Measurements from ENCODE around the gene LRIG1. TPM values are rescaled to one million over a fixed set of nuclear protein-coding genes. Genes with fewer than 3 reads are reported as not detected.

Gene LRIG1
- total and polyA plus RNA-seq, 2 of the 8 experiments (the other 6 are each of a cell fraction or from before 2014, with no cell fraction given), result 78.1 to 88.7 TPM

- TF ChIP-seq NRF1 (IDR thresholded peaks at IDR 0.05; ENCODE audit: low read depth, low read length), result no peak
- no peak for TF ChIP-seq SP1 (IDR thresholded peaks at IDR 0.05; ENCODE audit: low read depth, low read length)
- no peak for TF ChIP-seq RBBP5 (IDR thresholded peaks at IDR 0.05; ENCODE audit: borderline replicate concordance, low read depth, low read length)
- peaks cover 24 to 29% of the 10 kb centered on the region in 2 experiments for H3K9me3 ChIP-seq (ENCODE audit: insufficient read depth in 2 of 2, low read depth in 1 of 2, low read length in 1 of 2)
- peaks cover 13 to 37% of the 10 kb centered on the region in 2 experiments for H4K20me1 ChIP-seq (replicated peaks in 1 of 2; ENCODE audit: control insufficient read depth in 1 of 2, insufficient read depth in 2 of 2, low read length in 2 of 2)
- CTCF ChIA-PET (ENCODE audit: partially characterized antibody), result interaction anchor here (0.7 to 1.4 kb wide), 3 partner anchors 14 to 20 kb away, joined by 3 to 5 read pairs (median 4); no protein-coding TSS in a partner anchor
- no peak overlapping the region for H3K4ac ChIP-seq (replicated peaks; ENCODE audit: insufficient read length, low read depth, low read length)
- no peak overlapping the region for H3K23ac ChIP-seq (ENCODE audit: insufficient read length)
- H4K5ac ChIP-seq (ENCODE audit: insufficient read length, low read depth, low read length), result no peak overlapping the region
- H3K14ac ChIP-seq (ENCODE audit: insufficient read length), result no peak overlapping the region
- no peak overlapping the region for H2BK5ac ChIP-seq (ENCODE audit: low read depth, low read length)
- peaks cover 9 to 98% of the 10 kb centered on the region in 2 experiments for H3K79me2 ChIP-seq (ENCODE audit: control insufficient read depth in 1 of 2, insufficient read depth in 2 of 2, low read length in 2 of 2)
- H3K4me1 ChIP-seq (replicated peaks in 1 of 4; ENCODE audit: control insufficient read depth in 3 of 4, insufficient read depth in 4 of 4, low read length in 3 of 4), result peaks cover 0 to 17% (median 10%) of the 10 kb centered on the region in 4 experiments; a peak in 6 of 7 replicates
- H2BK20ac ChIP-seq (ENCODE audit: low read length), result no peak overlapping the region
- no peak overlapping the region for H2BK12ac ChIP-seq (ENCODE audit: low read depth, low read length)
- H3K36me3 ChIP-seq (ENCODE audit: control insufficient read depth in 2 of 4, insufficient read depth in 4 of 4, low read length in 3 of 4), result peaks cover 0 to 43% (median 13%) of the 10 kb centered on the region in 4 experiments; a peak in 5 of 8 replicates
- POLR2A ChIA-PET (ENCODE audit: partially characterized antibody), result interaction anchor here (1.1 kb wide), 1 partner anchor 18 kb away, joined by 3 read pairs; no protein-coding TSS in a partner anchor
- H3K27me3 ChIP-seq (replicated peaks in 1 of 4; ENCODE audit: control insufficient read depth in 3 of 4, extremely low read depth in 1 of 4, insufficient read depth in 3 of 4, low read length in 3 of 4), result no peaks in the 10 kb centered on the region
- peaks cover 16% of the 10 kb centered on the region for H3K79me1 ChIP-seq (ENCODE audit: low read depth, low read length)
- H2AK5ac ChIP-seq (ENCODE audit: low read depth, low read length), result no peak overlapping the region
- FAIRE-seq (no peak), DNase-seq (ENCODE audit: low read depth in 1 of 2, low spot score in 2 of 2) (no peak)
- H3K18ac ChIP-seq (ENCODE audit: extremely low read depth, low read length), result no peak overlapping the region
- no peak overlapping the region for H4K91ac ChIP-seq (replicated peaks; ENCODE audit: insufficient read length, low read length)
- no peaks in the 10 kb centered on the region for H3K23me2 ChIP-seq (ENCODE audit: low read depth, low read length)
- H2AFZ ChIP-seq (ENCODE audit: low read length), result no peak overlapping the region
- no peak overlapping the region for H3K27ac ChIP-seq (ENCODE audit: low read depth, low read length)
- 92% methylated on average over 7 of the region's 7 CpGs; no CpG with 5 or more reads in 1 of the 2 experiments for WGBS, 2 experiments (ENCODE audit: extremely low coverage in 1 of 2, insufficient coverage in 1 of 2, insufficient read length in 1 of 2, insufficient replicate concordance in 2 of 2, low coverage in 1 of 2, low lambda C conversion rate in 2 of 2, missing lambda C conversion rate in 1 of 2)
- no peak overlapping the region for H3K9ac ChIP-seq (replicated peaks in 1 of 4; ENCODE audit: extremely low read depth in 1 of 4, low read depth in 3 of 4, low read length in 3 of 4)
- H3K56ac ChIP-seq (replicated peaks; ENCODE audit: insufficient read length, low read depth, low read length), result no peak overlapping the region
- no peak overlapping the region for H3K4me2 ChIP-seq (ENCODE audit: insufficient read depth in 1 of 2, low read depth in 2 of 2, low read length in 2 of 2)
- no peak overlapping the region for H2BK15ac ChIP-seq (ENCODE audit: low read length)
- no peak overlapping the region for H2BK120ac ChIP-seq (replicated peaks; ENCODE audit: low read depth, low read length)
- no peak overlapping the region for H4K8ac ChIP-seq (ENCODE audit: extremely low read depth, insufficient read depth, low read length)
- no peak overlapping the region for H3K4me3 ChIP-seq (ENCODE audit: extremely low read depth in 1 of 4, insufficient read depth in 2 of 4, low read depth in 3 of 4, low read length in 4 of 4)
Observed at GRCh38 chr3:66425576-66426114, 75.2 kb downstream of the LRIG1 start.
